Cardiac fibroblast (primary cell): ENCODE measurements around the gene C5AR1.
"Not testable (repeated sequence)": the region's sequence is repeated elsewhere in the genome, so short reads cannot be mapped to it uniquely, and the experiment has no call there.

ENCODE experiments used
- DNase-seq, 2 donors: peaks; one replicate each; pipeline versions ENCODE4 v3.0.0 to v3.0.0-alpha.2; 2010; ENCODE audit warnings: low read depth in 2 of 2
- H3K4me3 ChIP-seq, 2 donors: replicated peaks in 1 of 2; 1 replicate in 1 of 2; 2 replicates in 1 of 2; pipeline ENCODE4 v1.5.1; 2011; ENCODE audit warnings: low read depth in 2 of 2, low read length in 2 of 2, mild to moderate bottlenecking in 2 of 2, moderate library complexity in 1 of 2
- CTCF ChIP-seq: IDR thresholded peaks from one replicate; pipeline ENCODE4 v1.5.1; 2011; ENCODE audit warnings: low read depth, mild to moderate bottlenecking, low read length, inconsistent platforms

C5AR1 gene

GRCh38 chr19:47356900-47357299 lies 47.2 kb downstream of the C5AR1 start:
- TF ChIP-seq CTCF: no peak
- no peak overlapping the region for H3K4me3 ChIP-seq
- DNase-seq: no peak

GRCh38 chr19:47357788-47358680 lies 48.4 kb downstream of the C5AR1 start:
- DNase-seq: no peak
- peak; percentile 12 for TF ChIP-seq CTCF
- H3K4me3 ChIP-seq: no peak overlapping the region

GRCh38 chr19:47358936-47359335 lies 49.3 kb downstream of the C5AR1 start:
- DNase-seq: no peak
- no peak for TF ChIP-seq CTCF
- H3K4me3 ChIP-seq: no peak overlapping the region

- no peak for TF ChIP-seq CTCF
- H3K4me3 ChIP-seq: no peak overlapping the region
- DNase-seq: no peak
These were observed 52.7 kb downstream of the C5AR1 start for GRCh38 chr19:47362321-47362720.

GRCh38 chr19:47363758-47364531 lies 54.3 kb downstream of the C5AR1 start:
- TF ChIP-seq CTCF: no peak
- peak; percentile 42 to 84 for DNase-seq
- H3K4me3 ChIP-seq: no peak overlapping the region

- H3K4me3 ChIP-seq, DNase-seq: not testable (repeated sequence)
These were observed 55.8 kb downstream of the C5AR1 start for GRCh38 chr19:47365455-47365854.

- no peak overlapping the region for H3K4me3 ChIP-seq
- DNase-seq: peak; percentile 57 to 82
- TF ChIP-seq CTCF: no peak
These were observed 60.5 kb downstream of the C5AR1 start for GRCh38 chr19:47370045-47370611.
